NCI-H1694 treated with DMSO at 0.1 percent for 48 hours (cell line): Measurements from ENCODE around the gene JADE3.

Experiments used
- DNase-seq: peaks from one replicate; lab custom pipeline; 2025; lab: John Stamatoyannopoulos, UW

The JADE3 gene

GRCh38 chrX:47026198-47026597, 114.0 kb downstream of the JADE3 start:
- no peak for DNase-seq

DNA sequence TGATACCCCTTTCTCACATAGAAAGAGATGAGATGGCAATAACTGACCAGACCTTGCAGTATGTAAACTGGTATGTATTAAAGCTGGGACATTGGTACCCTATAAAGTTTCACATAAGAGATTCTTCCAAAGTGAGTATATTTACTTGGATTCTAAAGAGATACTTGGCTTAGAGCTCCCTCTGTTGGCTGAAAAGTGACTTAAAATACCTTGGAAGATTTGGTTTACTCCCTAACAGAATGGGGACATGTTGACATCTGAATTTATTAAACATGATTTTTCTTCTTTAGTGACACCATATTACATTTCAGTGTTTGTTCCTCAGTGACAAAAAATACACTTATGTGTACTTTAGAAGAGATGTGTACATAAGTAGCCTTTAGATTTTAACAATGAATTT, 118.1 kb downstream of the JADE3 start:
- peak; percentile 65 for DNase-seq

- no peak for DNase-seq
Measured at GRCh38 chrX:47047989-47048388, 135.8 kb downstream of the JADE3 start.

- DNase-seq, result no peak
Measured at GRCh38 chrX:47059142-47059874, 147.1 kb downstream of the JADE3 start.

DNA sequence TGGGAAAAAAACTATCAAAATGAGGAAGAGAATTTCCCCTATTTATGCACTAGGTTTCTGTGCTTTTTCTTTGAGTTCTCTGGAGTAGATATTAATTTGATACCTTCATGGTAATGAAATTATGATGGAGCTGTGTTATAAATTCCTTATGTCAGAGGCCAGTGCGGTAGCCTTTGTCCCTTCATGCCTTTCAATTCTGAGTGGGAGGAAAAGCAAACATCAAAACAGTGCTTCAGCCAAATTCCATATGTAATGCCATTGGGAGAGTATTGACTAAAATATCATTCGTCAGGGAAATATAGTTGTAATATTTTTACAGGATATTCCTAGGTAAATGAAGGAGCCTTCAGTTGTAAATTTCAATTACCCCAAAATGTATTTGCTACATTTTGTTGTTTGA, 148.5 kb downstream of the JADE3 start:
- DNase-seq, result no peak

- no peak for DNase-seq
Measured at GRCh38 chrX:47061238-47061919, 149.2 kb downstream of the JADE3 start.

GRCh38 chrX:47063179-47063578, 151.0 kb downstream of the JADE3 start:
- no peak for DNase-seq

GRCh38 chrX:47068214-47068613, 156.0 kb downstream of the JADE3 start:
- DNase-seq, result no peak

DNA sequence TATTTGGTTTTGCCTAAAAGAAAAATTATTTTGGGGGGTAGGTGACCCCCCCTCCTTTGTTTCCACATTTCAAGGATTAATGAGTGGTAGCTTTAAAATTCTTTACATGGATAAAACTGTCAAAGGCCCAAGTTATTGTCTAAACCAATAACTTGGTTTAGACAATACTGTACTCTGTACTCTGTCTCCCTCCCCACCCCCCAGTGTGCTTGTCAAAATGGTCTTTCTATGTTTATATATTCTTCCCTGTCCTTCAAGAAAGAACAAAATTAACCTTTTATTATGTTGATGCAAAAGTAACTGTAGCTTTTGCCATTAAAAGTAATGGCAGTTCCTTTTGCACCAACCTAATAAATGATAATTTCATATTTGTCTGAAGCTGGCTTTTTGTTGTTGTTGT, 156.5 kb downstream of the JADE3 start:
- DNase-seq, result no peak

GRCh38 chrX:47078129-47079043, 166.2 kb downstream of the JADE3 start, which contains the start of gene RGN:
Gene RGN, plus strand, starts transcription at chrX:47078443. Its CDS starts 2,702 bp downstream, at chrX:47081145.
- DNase-seq, result no peak

DNA sequence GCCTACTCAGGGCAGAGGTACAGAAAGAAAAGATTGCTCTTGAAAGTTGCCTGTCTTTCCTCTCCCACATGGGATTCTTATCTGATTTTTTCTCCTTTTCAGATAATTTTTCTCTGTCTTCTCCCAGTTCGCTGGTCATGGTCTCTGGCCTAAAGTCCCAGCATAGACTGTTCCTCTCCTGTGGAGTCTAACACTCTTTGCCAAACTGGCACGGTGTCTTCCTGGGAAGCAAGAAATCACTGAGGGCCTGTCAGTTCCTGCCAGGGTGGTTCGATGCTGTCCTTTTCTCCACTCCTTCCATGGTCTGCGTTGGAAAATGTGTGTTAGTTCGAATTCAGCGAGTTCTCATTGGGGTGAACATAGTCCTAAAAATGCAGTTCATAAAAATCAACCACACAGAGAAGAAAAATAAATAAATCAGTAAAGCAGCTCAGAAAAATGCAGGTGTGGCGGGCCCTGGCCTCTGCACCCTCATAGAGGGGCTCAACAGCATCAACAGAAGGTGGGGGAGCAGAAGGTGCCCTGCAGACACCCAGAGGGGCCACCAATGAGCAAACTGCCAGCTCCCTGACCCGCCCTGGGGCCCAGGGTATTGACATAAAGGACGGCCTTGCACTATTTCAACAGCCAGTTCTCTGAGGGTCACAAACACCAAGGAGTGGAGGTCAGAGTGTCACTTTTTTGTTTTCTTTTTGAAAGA, 168.1 kb downstream of the JADE3 start:
- no peak for DNase-seq

GRCh38 chrX:47080915-47081236, 168.7 kb downstream of the JADE3 start:
- no peak for DNase-seq

DNA sequence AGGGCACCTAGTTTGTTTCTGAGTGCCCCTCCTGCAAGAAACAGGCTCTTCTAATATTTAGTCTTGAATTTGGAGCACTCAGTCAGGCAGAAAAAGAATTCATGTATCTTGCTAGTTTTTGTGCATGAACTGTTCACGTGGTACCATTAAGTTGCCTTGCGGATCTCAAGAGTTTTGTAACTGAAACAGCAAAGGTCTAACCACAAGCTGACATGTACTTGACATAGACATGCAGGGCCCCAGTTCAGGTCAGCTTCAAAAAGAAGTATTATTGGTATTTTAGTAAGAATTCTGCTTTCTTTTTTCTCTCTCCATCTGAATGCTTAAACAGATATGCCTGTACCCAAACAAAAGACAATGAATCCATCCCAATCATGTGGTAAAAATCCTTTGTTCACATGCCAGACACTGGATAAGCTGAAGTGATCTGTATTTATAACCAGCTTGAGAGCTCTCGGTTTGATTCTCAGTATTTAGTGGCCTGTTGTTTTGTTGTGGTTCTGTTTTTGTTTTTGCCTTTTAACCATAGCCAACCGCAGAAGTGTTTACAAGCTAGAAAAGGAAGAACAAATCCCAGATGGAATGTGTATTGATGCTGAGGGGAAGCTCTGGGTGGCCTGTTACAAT, 179.0 kb downstream of the JADE3 start:
- DNase-seq, result no peak

DNA sequence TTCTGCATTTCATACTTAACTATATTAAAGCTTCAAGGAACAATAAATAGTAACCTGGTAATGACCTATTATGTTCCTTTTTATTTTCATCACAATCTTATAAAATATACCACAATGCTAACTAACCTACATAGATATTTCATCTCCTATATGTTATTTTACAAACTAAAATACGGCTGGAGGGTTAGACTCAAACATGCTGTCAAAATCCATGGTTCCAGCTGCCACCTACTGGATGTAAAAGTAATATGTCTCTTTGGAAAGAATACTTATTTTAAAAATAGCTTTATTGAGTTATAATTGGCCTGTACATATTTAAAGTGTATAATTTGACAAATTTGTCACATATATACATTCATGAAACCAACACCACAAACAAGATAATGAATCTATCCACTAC, 181.0 kb downstream of the JADE3 start:
- peak; percentile 43 for DNase-seq

DNA sequence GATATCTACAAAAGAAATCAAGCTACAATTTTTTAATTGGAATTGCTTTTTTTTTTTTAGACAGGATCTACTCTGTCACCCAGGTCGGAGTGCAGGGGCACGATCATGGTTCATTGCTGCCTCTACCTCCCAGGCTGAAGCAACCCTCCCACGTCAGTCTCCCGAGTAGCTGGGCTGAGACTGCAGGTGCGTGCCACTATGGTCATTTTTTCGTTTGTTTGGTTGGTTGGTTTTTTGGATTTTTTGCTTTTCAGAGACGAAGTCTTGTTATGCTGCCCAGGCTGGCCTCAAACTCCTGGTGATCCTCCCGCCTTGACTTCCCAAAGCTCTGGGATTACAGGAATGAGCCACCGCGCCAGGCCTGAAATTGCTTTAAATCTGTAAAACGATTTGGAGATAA, 181.6 kb downstream of the JADE3 start:
- DNase-seq, result no peak

DNA sequence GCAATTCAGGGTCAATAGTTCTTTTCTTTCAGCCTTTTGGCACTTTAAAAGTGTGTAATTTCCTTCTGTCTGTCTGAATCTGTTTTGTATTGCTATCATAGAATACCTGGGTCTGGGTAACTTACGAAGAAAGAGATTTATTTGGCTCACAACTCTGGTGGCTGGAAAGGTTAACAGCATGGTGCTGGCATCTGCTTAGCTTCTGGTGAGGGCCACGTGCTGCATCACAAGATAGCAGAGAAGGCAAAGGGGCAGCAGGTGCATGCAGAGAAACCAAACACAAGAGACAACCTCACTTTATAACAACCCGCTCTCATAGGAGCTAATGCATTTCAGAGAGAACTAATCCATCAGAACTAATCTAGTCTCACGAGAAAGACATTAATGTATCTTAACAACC, 184.8 kb downstream of the JADE3 start:
- DNase-seq, result no peak

DNA sequence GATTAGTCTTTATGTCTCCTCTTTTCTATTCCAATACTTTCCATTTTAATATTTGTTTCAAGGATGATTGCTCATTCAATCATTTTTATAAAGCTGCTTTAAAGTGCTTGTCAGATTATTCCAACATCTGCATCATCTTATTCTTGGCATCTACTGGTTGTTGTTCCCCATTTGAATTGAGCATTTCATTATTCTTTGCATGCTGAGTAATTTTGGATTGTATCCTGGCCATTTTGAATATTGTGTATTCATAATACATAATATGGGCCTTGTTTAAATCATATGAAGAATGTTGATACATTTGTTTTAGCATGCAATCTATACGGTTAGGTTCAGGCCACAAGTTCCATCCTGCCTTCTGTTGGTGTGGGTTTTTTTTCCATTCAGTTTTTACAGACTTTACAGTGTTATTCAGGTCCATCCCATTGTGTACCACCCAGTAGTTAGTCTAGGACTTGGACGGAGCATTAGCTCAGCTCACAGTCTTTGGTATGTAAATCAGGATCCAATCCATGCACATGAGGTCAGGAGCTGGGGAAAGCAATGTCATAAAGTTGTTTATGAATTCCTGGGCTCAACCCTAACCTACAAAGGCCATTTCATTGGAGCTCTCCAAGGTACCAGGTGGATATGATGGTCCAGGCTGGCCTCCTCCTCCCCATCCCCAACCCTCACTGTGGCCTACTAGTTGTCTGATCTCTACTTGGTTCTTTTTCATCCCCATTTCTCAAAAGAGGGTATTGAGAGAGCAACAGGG, 186.3 kb downstream of the JADE3 start:
- no peak for DNase-seq

- no peak for DNase-seq
Measured at GRCh38 chrX:47101206-47101605, 189.0 kb downstream of the JADE3 start.
